ENCODE measurements around the gene KRT71.

The KRT71 gene

DNA sequence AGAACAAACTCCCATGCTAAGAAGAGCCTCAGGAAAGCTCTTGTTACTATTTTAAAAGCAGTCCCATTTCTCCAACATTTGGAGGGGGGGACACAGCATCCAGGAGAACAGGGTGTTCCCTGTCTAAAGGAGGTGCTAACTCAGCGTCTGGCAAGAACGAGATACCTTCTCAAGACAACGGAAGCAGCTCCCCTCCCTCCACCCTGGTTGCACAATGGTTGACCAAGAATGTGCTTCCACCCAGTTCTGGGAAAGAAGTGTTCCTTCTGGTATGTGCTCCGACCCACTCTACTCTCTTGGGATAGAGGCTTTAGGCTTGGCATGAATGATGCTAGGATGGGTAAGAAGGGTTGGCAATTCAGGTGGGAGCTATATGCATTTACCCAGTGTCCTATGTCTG lies 58.4 kb downstream of the KRT71 start:
- no peak for DNase-seq

DNA sequence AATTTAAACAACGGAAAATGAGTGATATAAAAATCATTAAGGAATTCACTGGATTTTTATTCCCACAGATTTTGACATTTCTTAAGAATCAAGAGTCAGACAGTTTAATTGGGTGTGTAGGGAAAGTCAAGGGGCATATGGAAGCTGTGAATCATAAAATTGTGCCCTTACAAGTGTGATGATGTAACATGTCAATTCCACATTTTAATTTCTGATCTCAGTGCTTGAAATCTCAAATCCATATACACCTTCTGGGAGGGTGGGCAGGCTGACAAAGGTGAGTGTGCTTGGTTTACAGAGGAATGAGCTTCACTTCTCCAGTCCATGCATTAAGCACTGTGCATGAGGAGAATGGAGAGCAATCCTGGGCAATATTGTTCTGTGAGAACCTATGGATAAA lies 58.8 kb downstream of the KRT71 start:
- DNase-seq = no peak
